Glomerular visceral epithelial cell (primary cell): ENCODE measurements around the gene ERBB2.

Source experiments
- DNase-seq: peaks from one replicate; pipeline ENCODE4 v3.0.0-alpha.2; 2016; ENCODE audit errors: extremely low spot score

ERBB2 gene

DNA sequence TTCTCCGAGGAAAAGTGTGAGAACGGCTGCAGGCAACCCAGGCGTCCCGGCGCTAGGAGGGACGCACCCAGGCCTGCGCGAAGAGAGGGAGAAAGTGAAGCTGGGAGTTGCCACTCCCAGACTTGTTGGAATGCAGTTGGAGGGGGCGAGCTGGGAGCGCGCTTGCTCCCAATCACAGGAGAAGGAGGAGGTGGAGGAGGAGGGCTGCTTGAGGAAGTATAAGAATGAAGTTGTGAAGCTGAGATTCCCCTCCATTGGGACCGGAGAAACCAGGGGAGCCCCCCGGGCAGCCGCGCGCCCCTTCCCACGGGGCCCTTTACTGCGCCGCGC lies at the start of gene ERBB2:
ERBB2 (plus strand) TSS at position 247 of the 330 bp plus-strand sequence. CDS start 175 bp downstream, outside the sequence.
- peak; percentile 80 for DNase-seq

DNA sequence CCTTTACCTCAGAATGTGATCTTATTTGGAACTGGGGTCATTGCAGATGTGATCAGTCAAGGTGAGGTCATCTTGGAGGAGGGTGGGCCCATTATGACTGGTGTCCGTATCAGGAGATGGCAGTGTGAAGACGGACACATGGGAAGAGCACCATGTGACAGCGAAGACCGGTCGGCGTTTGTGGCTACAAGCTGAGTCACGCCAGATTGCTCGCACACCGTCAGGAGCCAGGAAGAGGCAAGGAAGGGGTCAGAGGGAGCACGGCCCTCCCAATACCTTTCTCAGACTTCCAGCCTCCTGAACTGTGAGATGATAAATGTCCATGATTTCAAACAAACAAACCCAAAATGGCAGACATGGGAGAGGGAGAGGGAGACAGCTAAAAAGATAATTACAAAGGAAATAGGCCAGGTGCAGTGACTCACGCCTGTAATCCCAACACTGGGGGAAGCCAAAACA lies 49.7 kb upstream of the ERBB2 start:
- DNase-seq = no peak

- DNase-seq = no peak
Observed at GRCh38 chr17:39651923-39652586, 47.8 kb upstream of the ERBB2 start.

DNA sequence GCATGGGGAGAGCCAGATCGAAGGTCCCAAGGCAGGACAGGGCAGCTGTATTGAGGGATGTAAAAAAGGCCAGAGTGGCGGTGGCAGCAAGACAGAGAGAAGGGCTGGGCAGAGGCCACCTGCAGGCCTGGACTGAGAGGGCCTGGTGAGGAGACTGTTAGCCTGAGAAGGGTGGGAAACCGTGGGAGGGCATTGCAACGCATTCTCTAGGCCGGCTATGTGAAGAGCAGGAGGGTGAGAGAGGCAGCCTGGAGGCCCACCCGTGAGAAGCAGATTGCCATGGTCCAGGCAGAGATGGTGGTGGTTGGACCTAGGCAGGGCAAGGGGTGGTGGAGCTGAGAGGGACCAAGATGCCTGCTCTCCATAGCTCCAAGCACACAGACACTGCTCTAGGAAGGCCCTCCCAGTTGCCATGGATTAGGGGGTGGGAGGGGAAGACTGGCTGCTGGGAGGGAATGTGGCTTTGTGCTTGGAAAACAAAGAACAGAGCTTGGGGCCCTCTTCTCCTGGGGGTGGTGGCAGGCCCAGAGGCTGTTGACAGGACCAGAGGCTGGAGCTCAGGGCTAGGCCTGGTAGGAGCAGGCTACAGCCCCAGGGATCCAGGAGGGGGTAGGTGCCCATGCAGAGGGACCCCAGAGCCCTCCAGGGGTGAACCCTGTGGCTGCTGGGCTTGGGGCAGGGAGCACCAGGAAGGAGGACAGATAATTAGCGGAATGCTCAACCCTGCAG lies 47.1 kb upstream of the ERBB2 start:
- no peak for DNase-seq

DNA sequence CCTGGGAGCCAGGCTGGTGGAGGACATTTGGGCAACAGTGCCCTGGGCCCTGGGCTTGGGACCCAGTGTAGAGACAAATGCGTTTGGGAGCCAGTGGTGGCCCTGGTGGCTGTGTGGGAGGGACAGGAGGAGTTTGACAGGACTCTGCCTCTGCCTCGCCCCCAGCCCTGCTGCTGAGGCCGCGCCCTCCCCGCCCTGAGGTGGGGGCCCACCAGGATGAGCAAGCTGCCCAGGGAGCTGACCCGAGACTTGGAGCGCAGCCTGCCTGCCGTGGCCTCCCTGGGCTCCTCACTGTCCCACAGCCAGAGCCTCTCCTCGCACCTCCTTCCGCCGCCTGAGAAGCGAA lies 46.6 kb upstream of the ERBB2 start:
- DNase-seq = no peak

GRCh38 chr17:39653662-39654331 lies 46.1 kb upstream of the ERBB2 start:
- peak; percentile 52 for DNase-seq

GRCh38 chr17:39655105-39655504 lies 44.8 kb upstream of the ERBB2 start:
- no peak for DNase-seq

DNA sequence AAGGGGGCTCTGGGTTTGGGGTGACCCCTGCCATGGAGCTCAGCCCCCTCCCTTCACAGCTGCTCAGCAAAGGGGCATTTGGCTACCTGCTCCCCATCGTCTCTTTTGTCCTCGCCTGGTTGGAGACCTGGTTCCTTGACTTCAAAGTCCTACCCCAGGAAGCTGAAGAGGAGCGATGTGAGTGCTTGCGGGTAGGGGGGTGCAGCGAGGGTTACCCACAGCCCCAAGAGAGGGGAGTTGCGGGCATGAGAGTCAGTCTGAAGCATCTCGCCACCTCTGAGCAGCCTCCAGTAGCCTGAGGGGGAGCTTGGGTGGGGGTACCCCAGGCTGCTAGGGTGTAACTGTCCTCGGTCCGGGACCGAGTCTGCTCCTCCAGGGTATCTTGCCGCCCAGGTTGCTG lies 41.5 kb upstream of the ERBB2 start:
- no peak for DNase-seq

- no peak for DNase-seq
Observed at GRCh38 chr17:39658760-39659159, 41.1 kb upstream of the ERBB2 start.

DNA sequence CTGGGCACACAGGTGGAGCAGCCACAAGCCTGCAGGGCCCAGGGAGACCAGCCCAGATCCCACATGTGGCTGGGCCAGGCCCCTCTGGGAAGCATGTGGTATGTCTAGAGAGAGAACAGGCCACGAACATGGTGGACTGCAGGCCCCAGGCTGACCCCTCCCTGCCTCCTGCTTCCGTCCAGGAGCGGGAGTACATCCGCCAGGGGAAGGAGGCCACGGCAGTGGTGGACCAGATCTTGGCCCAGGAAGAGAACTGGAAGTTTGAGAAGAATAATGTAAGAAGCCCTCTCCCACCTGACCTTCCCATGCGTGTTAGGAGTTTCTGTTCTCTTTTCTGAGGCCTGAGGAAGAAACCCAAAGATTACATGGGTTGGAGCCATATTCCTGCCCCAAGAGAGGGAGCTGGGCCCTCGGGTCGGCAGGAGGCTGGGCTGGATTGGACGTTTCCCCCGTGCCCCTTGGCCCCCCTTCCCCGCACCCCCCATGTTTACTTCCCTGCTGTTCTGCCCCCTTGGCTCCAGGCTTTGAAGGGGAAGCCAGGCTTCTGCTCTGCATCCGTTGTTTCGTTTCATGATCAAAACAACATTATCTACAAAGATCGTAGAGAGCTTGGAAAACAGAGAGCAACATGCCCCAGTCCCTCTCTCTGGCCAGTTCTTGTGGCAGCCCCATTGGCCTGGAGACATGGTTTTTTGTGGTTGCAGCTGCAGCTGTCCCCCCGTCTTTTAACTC lies 40.4 kb upstream of the ERBB2 start:
- no peak for DNase-seq

- DNase-seq = no peak
Observed at GRCh38 chr17:39660011-39660360, 39.9 kb upstream of the ERBB2 start.

- no peak for DNase-seq
Observed at GRCh38 chr17:39660397-39661385, 39.2 kb upstream of the ERBB2 start.

DNA sequence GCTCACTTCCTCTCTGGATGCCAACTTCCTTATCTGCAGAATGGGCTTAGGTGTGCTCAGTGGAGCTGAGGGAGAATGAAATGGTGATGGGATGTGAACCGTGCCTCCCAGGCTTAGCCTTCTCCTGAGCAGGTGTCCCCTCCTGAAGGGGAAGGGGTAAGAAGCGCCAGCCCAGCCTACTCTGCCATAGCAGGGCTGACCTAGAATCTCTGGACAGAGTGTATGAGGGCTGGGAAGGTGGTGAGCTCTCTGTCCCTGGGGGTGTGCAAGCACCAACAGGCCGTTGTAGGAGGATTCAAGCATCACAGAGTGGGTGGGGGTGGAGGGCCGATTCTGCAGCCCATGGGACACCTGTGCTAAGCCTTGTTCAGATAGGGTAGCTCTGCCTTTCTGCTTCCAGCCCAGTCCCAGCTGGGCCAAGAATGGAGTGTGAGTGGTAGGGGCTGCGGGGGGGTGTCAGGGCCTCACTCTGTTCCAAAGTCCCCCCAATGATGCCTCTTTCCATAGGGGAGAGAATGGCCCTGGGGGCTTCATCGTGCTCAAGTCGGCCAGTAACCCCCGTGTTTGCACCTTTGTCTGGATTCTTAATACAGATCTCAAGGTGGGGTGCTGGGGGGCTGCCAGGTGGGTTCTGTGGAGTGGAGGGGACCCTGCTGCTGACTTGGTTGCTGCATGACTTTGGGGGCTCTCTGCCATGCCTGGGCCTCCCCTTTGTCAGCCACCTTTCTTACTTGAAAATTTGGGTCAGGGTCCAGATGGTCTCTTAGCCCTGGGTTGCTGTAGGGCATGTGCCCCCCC lies 37.9 kb upstream of the ERBB2 start:
- no peak for DNase-seq

DNA sequence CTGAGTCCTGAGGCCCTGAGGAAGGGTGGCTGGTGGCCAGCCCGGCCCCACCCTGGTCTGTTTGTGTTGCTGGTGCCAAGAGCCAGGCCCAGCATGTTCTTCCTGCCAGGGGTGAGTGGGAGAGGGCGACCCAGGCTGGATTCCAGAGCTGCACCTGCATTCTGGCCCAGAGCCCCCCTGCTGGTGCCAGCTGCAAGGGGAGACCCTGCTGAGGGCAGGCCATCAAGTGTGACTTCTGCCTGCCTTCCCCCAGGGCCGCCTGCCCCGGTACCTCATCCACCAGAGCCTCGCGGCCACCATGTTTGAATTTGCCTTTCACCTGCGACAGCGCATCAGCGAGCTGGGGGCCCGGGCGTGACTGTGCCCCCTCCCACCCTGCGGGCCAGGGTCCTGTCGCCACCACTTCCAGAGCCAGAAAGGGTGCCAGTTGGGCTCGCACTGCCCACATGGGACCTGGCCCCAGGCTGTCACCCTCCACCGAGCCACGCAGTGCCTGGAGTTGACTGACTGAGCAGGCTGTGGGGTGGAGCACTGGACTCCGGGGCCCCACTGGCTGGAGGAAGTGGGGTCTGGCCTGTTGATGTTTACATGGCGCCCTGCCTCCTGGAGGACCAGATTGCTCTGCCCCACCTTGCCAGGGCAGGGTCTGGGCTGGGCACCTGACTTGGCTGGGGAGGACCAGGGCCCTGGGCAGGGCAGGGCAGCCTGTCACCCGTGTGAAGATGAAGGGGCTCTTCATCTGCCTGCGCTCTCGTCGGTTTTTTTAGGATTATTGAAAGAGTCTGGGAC lies 37.1 kb upstream of the ERBB2 start:
- no peak for DNase-seq

DNA sequence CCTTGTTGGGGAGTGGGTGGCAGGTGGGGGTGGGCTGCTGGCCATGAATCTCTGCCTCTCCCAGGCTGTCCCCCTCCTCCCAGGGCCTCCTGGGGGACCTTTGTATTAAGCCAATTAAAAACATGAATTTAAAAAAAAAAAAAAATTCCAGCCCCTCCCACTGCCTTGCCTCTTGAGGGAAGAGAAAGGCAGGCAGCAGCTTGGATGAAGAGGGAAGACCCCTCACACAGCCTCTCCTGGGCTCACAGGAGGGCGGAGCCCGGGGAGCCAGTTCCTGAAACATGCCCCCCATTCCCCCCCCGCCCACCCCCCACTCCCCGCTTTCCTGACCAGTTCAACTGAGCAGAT lies 36.5 kb upstream of the ERBB2 start:
- DNase-seq = no peak

- no peak for DNase-seq
Observed at GRCh38 chr17:39663688-39664580, 35.9 kb upstream of the ERBB2 start.

DNA sequence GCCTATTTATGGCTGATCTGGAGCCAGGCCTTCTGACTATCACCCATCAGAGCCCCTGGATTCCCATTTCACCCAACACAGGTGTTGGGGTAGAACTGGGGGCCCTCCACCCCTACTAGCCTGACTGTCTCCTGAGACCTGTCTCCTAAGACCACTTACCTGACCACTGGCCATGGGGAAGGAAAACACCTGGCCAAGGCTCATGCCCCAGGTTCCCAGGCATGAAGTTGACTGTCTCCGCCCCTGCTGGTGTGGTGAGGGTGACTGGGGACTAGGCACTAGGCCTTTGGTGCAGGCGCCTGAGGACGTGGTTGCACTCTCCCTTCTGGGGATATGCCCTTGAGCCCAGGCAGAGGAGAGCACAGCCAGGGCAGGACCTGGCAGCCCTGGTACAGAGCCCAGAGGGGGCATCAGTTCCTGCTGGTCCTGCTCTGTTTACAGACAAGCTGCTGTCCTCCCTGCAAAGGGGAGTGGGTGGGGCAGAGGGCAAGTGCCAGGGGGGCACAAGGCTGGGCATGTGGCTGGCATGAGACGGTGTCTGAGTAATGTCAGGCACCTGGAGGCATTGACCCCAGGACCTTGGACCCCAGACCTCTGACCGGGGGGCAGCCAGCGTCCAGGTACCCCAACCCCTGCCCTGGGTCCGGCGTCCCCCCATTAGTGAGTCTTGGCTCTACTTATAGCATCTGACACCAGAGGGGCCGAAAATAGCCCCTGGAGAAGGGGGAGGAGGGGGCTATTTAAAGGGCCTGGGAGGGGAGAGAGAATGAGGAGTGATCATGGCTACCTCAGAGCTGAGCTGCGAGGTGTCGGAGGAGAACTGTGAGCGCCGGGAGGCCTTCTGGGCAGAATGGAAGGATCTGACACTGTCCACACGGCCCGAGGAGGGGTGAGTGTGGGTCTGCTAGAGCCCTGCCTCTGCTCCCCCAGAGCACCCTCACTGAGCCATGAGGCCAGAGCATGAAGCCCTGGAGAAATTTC lies 35.0 kb upstream of the ERBB2 start, which contains the start of gene TCAP:
TCAP (plus strand) TSS at position 769 of the 981 bp plus-strand sequence; CDS start at position 780, 11 bp downstream.
- no peak for DNase-seq
